GM12878 (cell line): ENCODE results near the gene PRRC2B.

ENCODE experiments used
- CTCF ChIP-seq, 3 experiments: IDR thresholded peaks in 2 of 3; conservative IDR thresholded peaks in 1 of 3; 2 replicates each; pipeline ENCODE4 v1.5.1; 2011; ENCODE audit warnings: low read depth in 3 of 3, low read length in 3 of 3, mild to moderate bottlenecking in 3 of 3, control low read depth in 2 of 3, moderate library complexity in 2 of 3, inconsistent platforms in 1 of 3, mixed read lengths in 1 of 3; ENCODE audit not compliant: control insufficient read depth in 2 of 3, insufficient read depth in 1 of 3; ENCODE audit errors: extremely low read depth in 1 of 3
- EZH2 ChIP-seq: IDR thresholded peaks from 2 replicates; pipeline ENCODE4 v1.6.1; 2012; ENCODE audit warnings: low read depth, mild to moderate bottlenecking, control low read depth, inconsistent platforms, low read length, borderline replicate concordance; ENCODE audit not compliant: control insufficient read depth
- KDM1A ChIP-seq: fragments of 200-600 bp; sonication (generic); IDR thresholded peaks from 2 replicates; pipeline ENCODE4 v1.6.1; 2016; ENCODE audit warnings: borderline replicate concordance
- TF ChIP-seq, protein P1 (sequence below): fragments of 450-650 bp; IDR thresholded peaks from 2 replicates; pipeline ENCODE4 v1.6.1; 2016; ENCODE audit warnings: mild to moderate bottlenecking

- TF ChIP-seq EZH2 (no peak), KDM1A (no peak), CTCF (IDR thresholded peaks at IDR 0.05 in 2 of 3, conservative IDR thresholded peaks at IDR 0.05 in 1 of 3; ENCODE audit: control insufficient read depth in 2 of 3, extremely low read depth in 1 of 3, insufficient read depth in 1 of 3, low read depth in 3 of 3, low read length in 3 of 3) (no peak)
- TF ChIP-seq, protein P1, sequence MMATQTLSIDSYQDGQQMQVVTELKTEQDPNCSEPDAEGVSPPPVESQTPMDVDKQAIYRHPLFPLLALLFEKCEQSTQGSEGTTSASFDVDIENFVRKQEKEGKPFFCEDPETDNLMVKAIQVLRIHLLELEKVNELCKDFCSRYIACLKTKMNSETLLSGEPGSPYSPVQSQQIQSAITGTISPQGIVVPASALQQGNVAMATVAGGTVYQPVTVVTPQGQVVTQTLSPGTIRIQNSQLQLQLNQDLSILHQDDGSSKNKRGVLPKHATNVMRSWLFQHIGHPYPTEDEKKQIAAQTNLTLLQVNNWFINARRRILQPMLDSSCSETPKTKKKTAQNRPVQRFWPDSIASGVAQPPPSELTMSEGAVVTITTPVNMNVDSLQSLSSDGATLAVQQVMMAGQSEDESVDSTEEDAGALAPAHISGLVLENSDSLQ: no peak
Measured at GRCh38 chr9:131513177-131513576, 119.3 kb downstream of the PRRC2B start.
